ENCODE data around the gene FGR. TPM values are rescaled to one million over a fixed set of nuclear protein-coding genes. Genes with fewer than 3 reads are reported as not detected.

Gene FGR
- total and polyA plus RNA-seq, 2 donors (not counting 1 experiment from before 2014, with no cell fraction given), result 57.0 to 295 TPM

GRCh38 chr1:27594564-27595510, 40.1 kb downstream of the FGR start:
- Histone ChIP-seq H3K27ac (ENCODE audit: low read length in 2 of 2) (no peak overlapping the region), H4K20me1 (ENCODE audit: control insufficient read depth, insufficient read depth, low read length, poor library complexity, severe bottlenecking) (peaks cover 80% of the 10 kb centered on the region), H3K79me2 (ENCODE audit: control insufficient read depth, insufficient read depth, low read length) (peaks cover 98% of the 10 kb centered on the region), H3K36me3 (replicated peaks in 1 of 2; ENCODE audit: control extremely low read depth in 1 of 2, control insufficient read depth in 1 of 2, extremely low read depth in 1 of 2, insufficient read depth in 2 of 2, low read length in 1 of 2) (peaks cover 0 to 9% of the 10 kb centered on the region in 2 experiments), H3K9me3 (ENCODE audit: control extremely low read depth in 1 of 3, control insufficient read depth in 2 of 3, insufficient read depth in 1 of 3, low read length in 2 of 3) (no peaks in the 10 kb centered on the region), H3K4me3 (ENCODE audit: control extremely low read depth in 1 of 5, extremely low read depth in 1 of 5, insufficient read depth in 1 of 5, low read depth in 2 of 5, low read length in 4 of 5) (no peak overlapping the region), H3K4me2 (replicated peaks; ENCODE audit: low read depth, low read length, poor library complexity, severe bottlenecking) (no peak overlapping the region), H3K9ac (ENCODE audit: low read length) (no peak overlapping the region), H3K27me3 (replicated peaks in 1 of 4; ENCODE audit: control extremely low read depth in 1 of 4, control insufficient read depth in 3 of 4, insufficient read depth in 4 of 4, low read length in 3 of 4) (no peaks in the 10 kb centered on the region), H3K4me1 (ENCODE audit: control insufficient read depth in 2 of 2, insufficient read depth in 2 of 2, low read length in 2 of 2) (peaks cover 41 to 65% of the 10 kb centered on the region in 2 donors), H2AFZ (ENCODE audit: insufficient read depth, low read depth, low read length, poor library complexity, severe bottlenecking) (no peak overlapping the region)
- H3K27me3 Mint-ChIP-seq, result no peaks in the 10 kb centered on the region
- no peak overlapping the region for H3K4me3 Mint-ChIP-seq
- TF ChIP-seq EZH2 (IDR thresholded peaks at IDR 0.05; ENCODE audit: borderline replicate concordance, insufficient read depth, low read depth, low read length, poor library complexity, severe bottlenecking) (no peak), CTCF (IDR thresholded peaks at IDR 0.05) (no peak)
- intact Hi-C loops (cut with micrococcal nuclease), result no loop called here
- ATAC-seq (ENCODE audit: low read depth) (no peak), DNase-seq (no peak)
- 80% methylated on average over 17 of the region's 17 CpGs for WGBS (ENCODE audit: insufficient coverage)
- H3K9me3 Mint-ChIP-seq (ENCODE audit: insufficient read depth), result no peaks in the 10 kb centered on the region
- H3K4me1 Mint-ChIP-seq, result peaks cover 19% of the 10 kb centered on the region
- no peak overlapping the region for H3K27ac Mint-ChIP-seq
- CTCF ChIA-PET, result interaction anchor here (1.1 to 2.0 kb wide), 4 partner anchors 14 to 262 kb away, joined by 3 to 12 read pairs (median 3); no protein-coding TSS in a partner anchor
- POLR2A ChIA-PET, result no interaction called here
